BE2C (cell line): ENCODE measurements around the gene PRRT3.
"Not testable (repeated sequence)": the region's sequence is repeated elsewhere in the genome, so short reads cannot be mapped to it uniquely, and the experiment has no call there.

Experiments
- DNase-seq: peaks from one replicate; pipeline ENCODE4 v3.0.0-alpha.2; 2020
- H3K27me3 ChIP-seq: fragments of 250-450 bp; sonication (Bioruptor Pico); 2 replicates; pipeline ENCODE4 v1.5.1; 2020; ENCODE audit warnings: mild to moderate bottlenecking
- H3K36me3 ChIP-seq: fragments of 250-450 bp; sonication (Bioruptor Pico); 2 replicates; pipeline ENCODE4 v1.5.1; 2020; ENCODE audit warnings: mild to moderate bottlenecking
- H3K4me1 ChIP-seq: fragments of 250-450 bp; sonication (Bioruptor Pico); 2 replicates; pipeline ENCODE4 v1.5.1; 2020
- H3K4me3 ChIP-seq: 2 replicates; pipeline ENCODE4 v1.5.1; 2011; ENCODE audit warnings: low read depth, low read length
- H3K9me3 ChIP-seq: fragments of 250-450 bp; sonication (Bioruptor Pico); 2 replicates; pipeline ENCODE4 v1.5.1; 2020
- TF ChIP-seq, protein P1 (sequence below): IDR thresholded peaks from 2 replicates; pipeline ENCODE4 v1.5.1; 2012; ENCODE audit warnings: mild to moderate bottlenecking, low read depth, low read length

PRRT3 gene

GRCh38 chr3:9897408-9898372, 54.5 kb downstream of the PRRT3 start:
- H3K27me3 ChIP-seq = no peaks in the 10 kb centered on the region
- H3K9me3 ChIP-seq = no peaks in the 10 kb centered on the region
- TF ChIP-seq, protein P1, sequence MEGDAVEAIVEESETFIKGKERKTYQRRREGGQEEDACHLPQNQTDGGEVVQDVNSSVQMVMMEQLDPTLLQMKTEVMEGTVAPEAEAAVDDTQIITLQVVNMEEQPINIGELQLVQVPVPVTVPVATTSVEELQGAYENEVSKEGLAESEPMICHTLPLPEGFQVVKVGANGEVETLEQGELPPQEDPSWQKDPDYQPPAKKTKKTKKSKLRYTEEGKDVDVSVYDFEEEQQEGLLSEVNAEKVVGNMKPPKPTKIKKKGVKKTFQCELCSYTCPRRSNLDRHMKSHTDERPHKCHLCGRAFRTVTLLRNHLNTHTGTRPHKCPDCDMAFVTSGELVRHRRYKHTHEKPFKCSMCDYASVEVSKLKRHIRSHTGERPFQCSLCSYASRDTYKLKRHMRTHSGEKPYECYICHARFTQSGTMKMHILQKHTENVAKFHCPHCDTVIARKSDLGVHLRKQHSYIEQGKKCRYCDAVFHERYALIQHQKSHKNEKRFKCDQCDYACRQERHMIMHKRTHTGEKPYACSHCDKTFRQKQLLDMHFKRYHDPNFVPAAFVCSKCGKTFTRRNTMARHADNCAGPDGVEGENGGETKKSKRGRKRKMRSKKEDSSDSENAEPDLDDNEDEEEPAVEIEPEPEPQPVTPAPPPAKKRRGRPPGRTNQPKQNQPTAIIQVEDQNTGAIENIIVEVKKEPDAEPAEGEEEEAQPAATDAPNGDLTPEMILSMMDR = no peak
- H3K36me3 ChIP-seq = peaks cover 11% of the 10 kb centered on the region
- H3K4me3 ChIP-seq = no peak overlapping the region
- no peaks in the 10 kb centered on the region for H3K4me1 ChIP-seq
- DNase-seq = no peak

DNA sequence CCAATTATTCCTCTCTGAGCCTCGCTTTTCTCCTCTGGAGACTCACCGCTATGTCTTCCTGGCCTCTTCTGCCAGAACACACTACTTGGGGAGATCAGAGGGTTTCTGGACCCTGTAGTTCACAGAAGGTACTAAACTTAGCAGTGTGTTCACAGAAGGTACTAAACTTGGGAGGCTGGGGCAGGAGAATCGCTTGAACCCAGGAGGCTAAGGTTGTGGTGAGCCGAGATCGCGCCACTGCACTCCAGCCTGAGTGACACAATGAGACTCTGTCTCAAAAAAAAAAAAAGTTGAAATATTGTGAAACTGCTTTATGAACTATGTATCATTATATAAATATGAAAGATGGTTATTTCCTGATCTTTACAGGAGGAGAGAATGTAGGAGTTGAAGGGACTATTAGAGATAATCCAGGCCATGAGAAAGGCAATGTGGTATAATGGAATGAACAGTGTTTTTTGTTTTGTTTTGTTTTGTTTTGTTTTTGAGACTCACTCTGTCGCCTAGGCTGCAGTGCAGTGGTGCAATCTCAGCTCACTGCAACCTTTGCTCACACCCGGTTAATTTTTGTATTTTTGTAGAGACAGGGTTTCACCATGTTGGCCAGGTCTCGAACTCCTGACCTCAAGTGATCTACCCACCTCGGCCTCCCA, 55.3 kb downstream of the PRRT3 start:
- not testable (repeated sequence) for H3K27me3 ChIP-seq, DNase-seq, H3K4me1 ChIP-seq, H3K9me3 ChIP-seq, H3K4me3 ChIP-seq
- peaks cover 13% of the 10 kb centered on the region for H3K36me3 ChIP-seq

- H3K4me1 ChIP-seq, H3K27me3 ChIP-seq: not testable (repeated sequence)
Measured at GRCh38 chr3:9895715-9896114, 56.5 kb downstream of the PRRT3 start.

More at GRCh38 chr3:9895715-9896114, 56.5 kb downstream of the PRRT3 start:
- DNase-seq, H3K4me3 ChIP-seq, H3K9me3 ChIP-seq: not testable (repeated sequence)
- peaks cover 13% of the 10 kb centered on the region for H3K36me3 ChIP-seq
